Osteocyte (in vitro differentiated cells): ENCODE data around the gene INMT. TPM values are rescaled to one million over a fixed set of nuclear protein-coding genes. Genes with fewer than 3 reads are reported as not detected.
A peak's percentile ranks its signal among the peaks of the same experiment; 100 is the strongest.

Experiments used
- DNase-seq: peaks from one replicate; pipeline ENCODE4 v3.0.0; 2021; ENCODE audit warnings: mixed read lengths; ENCODE audit not compliant: unreplicated experiment; ENCODE audit errors: extremely low spot score
- H3K27ac Mint-ChIP-seq: one replicate; pipeline ENCODE4 v1.8.0; 2021; ENCODE audit warnings: mild to moderate bottlenecking, mixed read lengths; ENCODE audit not compliant: unreplicated experiment
- H3K27me3 Mint-ChIP-seq: one replicate; pipeline ENCODE4 v1.8.0; 2021; ENCODE audit warnings: mixed read lengths; ENCODE audit not compliant: unreplicated experiment
- H3K36me3 Mint-ChIP-seq: one replicate; pipeline ENCODE4 v1.8.0; 2021; ENCODE audit warnings: mixed read lengths; ENCODE audit not compliant: unreplicated experiment
- H3K4me1 Mint-ChIP-seq: one replicate; pipeline ENCODE4 v1.8.0; 2021; ENCODE audit warnings: mixed read lengths; ENCODE audit not compliant: unreplicated experiment
- H3K4me3 Mint-ChIP-seq: one replicate; pipeline ENCODE4 v1.8.0; 2021; ENCODE audit warnings: mild to moderate bottlenecking, moderate library complexity, mixed read lengths; ENCODE audit not compliant: unreplicated experiment
- H3K9me3 Mint-ChIP-seq: one replicate; pipeline ENCODE4 v1.8.0; 2021; ENCODE audit warnings: mixed read lengths; ENCODE audit not compliant: unreplicated experiment
- CTCF ChIP-seq: fragments of 200-600 bp; sonication (generic); IDR thresholded peaks from 2 replicates; pipeline ENCODE4 v1.5.0; 2021; ENCODE audit warnings: antibody characterized with exemption, mild to moderate bottlenecking, moderate library complexity
- total RNA-seq: library from RNA; stranded (reverse); gene quantifications from 2 replicates; pipeline ENCODE4 v1.2.1, GENCODE V29; 2021

INMT gene
- total RNA-seq, 1 donor from 2014 or later: 2.0 TPM

- peak; percentile 93 for DNase-seq
- Mint-ChIP-seq H3K4me1 (peaks cover 4% of the 10 kb centered on the region), H3K27me3 (peaks cover 58% of the 10 kb centered on the region), H3K27ac (no peak overlapping the region), H3K9me3 (no peaks in the 10 kb centered on the region), H3K36me3 (no peaks in the 10 kb centered on the region), H3K4me3 (no peak overlapping the region)
- TF ChIP-seq CTCF: peak; percentile 99
Measured at GRCh38 chr7:30740417-30741181, 11.3 kb upstream of the INMT start.

GRCh38 chr7:30741289-30741688, 10.6 kb upstream of the INMT start:
- no peaks in the 10 kb centered on the region for H3K9me3 Mint-ChIP-seq
- no peak overlapping the region for H3K4me3 Mint-ChIP-seq
- peaks cover 55% of the 10 kb centered on the region for H3K27me3 Mint-ChIP-seq
- H3K27ac Mint-ChIP-seq: no peak overlapping the region
- no peak for TF ChIP-seq CTCF
- H3K36me3 Mint-ChIP-seq: no peaks in the 10 kb centered on the region
- H3K4me1 Mint-ChIP-seq: peaks cover 4% of the 10 kb centered on the region
- no peak for DNase-seq

- no peak for DNase-seq
- peak; percentile 40 for TF ChIP-seq CTCF
Measured at GRCh38 chr7:30743371-30744074, 8.4 kb upstream of the INMT start.

GRCh38 chr7:30744075-30744417, 7.9 kb upstream of the INMT start:
- Mint-ChIP-seq H3K4me1 (peaks cover 4% of the 10 kb centered on the region), H3K4me3 (no peak overlapping the region), H3K36me3 (no peaks in the 10 kb centered on the region), H3K27ac (no peak overlapping the region), H3K27me3 (peaks cover 49% of the 10 kb centered on the region), H3K9me3 (no peaks in the 10 kb centered on the region)
- TF ChIP-seq CTCF: no peak
- no peak for DNase-seq

More at GRCh38 chr7:30743371-30744074, 8.4 kb upstream of the INMT start:
- Mint-ChIP-seq H3K27ac (no peak overlapping the region), H3K9me3 (no peaks in the 10 kb centered on the region), H3K4me3 (no peak overlapping the region), H3K36me3 (no peaks in the 10 kb centered on the region), H3K4me1 (peaks cover 4% of the 10 kb centered on the region), H3K27me3 (peaks cover 50% of the 10 kb centered on the region)

DNA sequence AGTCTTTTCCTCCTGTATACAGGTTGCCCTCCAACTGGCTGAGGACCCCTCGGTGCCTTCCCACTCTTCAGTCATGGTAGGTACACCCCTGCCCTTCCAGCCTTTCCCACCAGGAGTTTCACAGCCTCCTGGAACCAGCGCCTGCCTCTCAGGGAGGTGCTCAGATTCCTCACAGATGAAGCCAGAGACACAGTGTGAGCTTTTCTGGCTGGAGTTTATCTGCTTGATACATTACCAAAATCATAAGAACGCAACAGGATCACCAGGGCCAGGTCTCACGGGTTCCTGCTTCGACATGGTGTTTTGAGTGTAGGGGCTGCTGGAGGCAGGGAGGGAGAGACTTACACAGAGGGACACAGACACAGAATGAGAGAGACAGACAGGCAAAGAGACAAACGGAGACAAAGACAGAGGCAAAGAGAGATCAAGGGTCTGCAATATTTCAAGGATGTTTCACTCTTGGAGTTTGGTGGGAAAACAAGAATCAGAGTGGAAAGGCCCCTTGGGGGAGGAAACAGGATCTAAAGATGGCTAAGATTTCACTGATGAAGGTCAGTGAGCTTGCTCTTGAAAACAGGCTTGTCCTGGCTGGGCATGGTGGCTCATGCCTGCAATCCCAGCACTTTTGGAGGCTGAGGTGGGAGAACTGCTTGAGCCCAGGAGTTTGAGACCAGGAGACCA, 6.5 kb upstream of the INMT start:
- no peak overlapping the region for H3K27ac Mint-ChIP-seq
- DNase-seq: no peak
- H3K4me1 Mint-ChIP-seq: peaks cover 7% of the 10 kb centered on the region
- no peaks in the 10 kb centered on the region for H3K36me3 Mint-ChIP-seq
- no peaks in the 10 kb centered on the region for H3K9me3 Mint-ChIP-seq
- TF ChIP-seq CTCF: no peak
- peaks cover 44% of the 10 kb centered on the region for H3K27me3 Mint-ChIP-seq
- no peak overlapping the region for H3K4me3 Mint-ChIP-seq
